Neural cell (in vitro differentiated cells): Measurements from ENCODE around the gene SETD4. TPM values are rescaled to one million over a fixed set of nuclear protein-coding genes. Genes with fewer than 3 reads are reported as not detected.
"Not testable (repeated sequence)": the region's sequence is repeated elsewhere in the genome, so short reads cannot be mapped to it uniquely, and the experiment has no call there.

Experiments
- H2AFZ ChIP-seq: fragments of 200-600, 300-800 bp; sonication (generic), shearing (Covaris generic); 2 replicates; pipeline ENCODE4 v1.6.0; 2014; ENCODE audit warnings: low read depth, mild to moderate bottlenecking, antibody characterized with exemption, low read length, moderate library complexity
- H3F3A ChIP-seq: fragments of 200-600 bp; shearing (Covaris generic); 2 replicates; pipeline ENCODE4 v1.6.1; 2016; ENCODE audit warnings: mild to moderate bottlenecking, moderate library complexity, mixed read lengths, antibody characterized with exemption, low read length; ENCODE audit not compliant: insufficient read depth, poor library complexity, severe bottlenecking
- H3K27ac ChIP-seq: fragments of 200-600, 300-800 bp; sonication (generic), shearing (Covaris generic); 2 replicates; pipeline ENCODE4 v1.5.1; 2014; ENCODE audit warnings: mild to moderate bottlenecking, low read length, moderate library complexity
- H3K27me3 ChIP-seq: fragments of 300-800, 200-600 bp; sonication (generic), shearing (Covaris generic); 2 replicates; pipeline ENCODE4 v1.6.0; 2014; ENCODE audit warnings: mild to moderate bottlenecking, low read depth, low read length, moderate library complexity; ENCODE audit not compliant: insufficient read depth
- H3K36me3 ChIP-seq: fragments of 300-800, 200-600 bp; sonication (generic), shearing (Covaris generic); 2 replicates; pipeline ENCODE4 v1.5.1; 2014; ENCODE audit warnings: mild to moderate bottlenecking, antibody characterized with exemption, low read length, moderate library complexity; ENCODE audit not compliant: insufficient read depth
- H3K4me2 ChIP-seq: fragments of 300-800, 200-600 bp; sonication (generic), shearing (Covaris generic); 2 replicates; pipeline ENCODE4 v1.6.0; 2014; ENCODE audit warnings: mild to moderate bottlenecking, low read length
- H3K4me3 ChIP-seq: fragments of 300-800, 200-600 bp; sonication (generic), shearing (Covaris generic); 2 replicates; pipeline ENCODE4 v1.5.1; 2014; ENCODE audit warnings: mild to moderate bottlenecking, low read length, moderate library complexity
- H3K79me2 ChIP-seq: fragments of 200-600 bp; shearing (Covaris generic); replicated peaks from 2 replicates; pipeline ENCODE4 v1.6.0; 2014; ENCODE audit warnings: mild to moderate bottlenecking, low read length, moderate library complexity; ENCODE audit not compliant: insufficient read depth
- H3K9ac ChIP-seq: fragments of 300-800, 200-600 bp; sonication (generic), shearing (Covaris generic); 2 replicates; pipeline ENCODE4 v1.6.1; 2016; ENCODE audit warnings: mild to moderate bottlenecking, low read length, mixed read lengths
- H3K9me2 ChIP-seq: fragments of 200-600 bp; shearing (Covaris generic); 2 replicates; pipeline ENCODE4 v1.6.1; 2016; ENCODE audit warnings: mild to moderate bottlenecking, low read length, mixed read lengths; ENCODE audit not compliant: insufficient read depth
- H3K9me3 ChIP-seq: fragments of 200-600, 300-800 bp; sonication (generic), shearing (Covaris generic); 2 replicates; pipeline ENCODE4 v1.6.1; 2016; ENCODE audit warnings: mild to moderate bottlenecking, mixed run types, low read length, moderate library complexity, mixed read lengths
- H4K20me1 ChIP-seq: fragments of 200-600 bp; shearing (Covaris generic); 2 replicates; pipeline ENCODE4 v1.6.1; 2016; ENCODE audit warnings: mild to moderate bottlenecking, mixed run types; ENCODE audit not compliant: insufficient read depth
- CTCF ChIP-seq: fragments of 450-650 bp; IDR thresholded peaks from 2 replicates; pipeline ENCODE4 v1.5.1; 2014; ENCODE audit warnings: antibody characterized with exemption, mild to moderate bottlenecking, moderate library complexity; ENCODE audit not compliant: poor library complexity, severe bottlenecking
- EP300 ChIP-seq: fragments of 450-650 bp; conservative IDR thresholded peaks from 2 replicates; pipeline ENCODE4 v1.6.1; 2014; ENCODE audit warnings: antibody characterized with exemption, mild to moderate bottlenecking, moderate library complexity; ENCODE audit not compliant: poor library complexity, severe bottlenecking
- EZH2 ChIP-seq: fragments of 200-600, 300-800 bp; shearing (Covaris generic), sonication (generic); IDR thresholded peaks from 2 replicates; pipeline ENCODE4 v1.6.1; 2014; ENCODE audit warnings: antibody characterized with exemption, low read length, borderline replicate concordance, mild to moderate bottlenecking; ENCODE audit not compliant: insufficient read depth, poor library complexity, severe bottlenecking
- MXI1 ChIP-seq: fragments of 450-650 bp; conservative IDR thresholded peaks from 2 replicates; pipeline ENCODE4 v1.6.1; 2014; ENCODE audit warnings: antibody characterized with exemption, mild to moderate bottlenecking; ENCODE audit not compliant: poor library complexity, severe bottlenecking
- POLR2AphosphoS5 ChIP-seq: IDR thresholded peaks from 2 replicates; pipeline ENCODE4 v1.6.1; 2012
- RAD21 ChIP-seq: fragments of 450-650 bp; conservative IDR thresholded peaks from 2 replicates; pipeline ENCODE4 v1.6.1; 2014; ENCODE audit warnings: antibody characterized with exemption, mild to moderate bottlenecking, moderate library complexity
- REST ChIP-seq: IDR thresholded peaks from 2 replicates; pipeline ENCODE4 v1.6.1; 2012; ENCODE audit warnings: borderline replicate concordance
- SMC3 ChIP-seq: fragments of 450-650 bp; conservative IDR thresholded peaks from 2 replicates; pipeline ENCODE4 v1.6.1; 2014; ENCODE audit warnings: antibody characterized with exemption, mild to moderate bottlenecking, moderate library complexity; ENCODE audit not compliant: poor library complexity
- TAF1 ChIP-seq: IDR thresholded peaks from 2 replicates; pipeline ENCODE4 v1.6.1; 2012; ENCODE audit warnings: low read depth
- polyA plus RNA-seq: library from polyadenylated mRNA; depleted of rRNA; stranded (reverse); fragments of >200 nt; gene quantifications from 2 replicates; pipeline ENCODE4 v1.2.3, GENCODE V29; 2014

SETD4 gene
- polyA plus RNA-seq, 1 donor from 2014 or later, result 64.4 TPM

GRCh38 chr21:36100971-36101641, 40.8 kb upstream of the SETD4 start:
- Histone ChIP-seq H3K27me3 (peaks cover 9% of the 10 kb centered on the region), H4K20me1 (no peaks in the 10 kb centered on the region), H3K27ac (no peak overlapping the region), H3K79me2 (no peaks in the 10 kb centered on the region), H3F3A (no peaks in the 10 kb centered on the region), H3K9ac (no peak overlapping the region), H3K9me2 (no peaks in the 10 kb centered on the region), H2AFZ (no peak overlapping the region), H3K4me3 (no peak overlapping the region), H3K4me2 (no peak overlapping the region), H3K9me3 (no peaks in the 10 kb centered on the region), H3K36me3 (no peaks in the 10 kb centered on the region)
- TF ChIP-seq MXI1 (no peak), POLR2AphosphoS5 (no peak), CTCF (no peak), SMC3 (no peak), TAF1 (no peak), RAD21 (no peak)

- H3F3A ChIP-seq, H3K27ac ChIP-seq, H3K9ac ChIP-seq, H4K20me1 ChIP-seq, H3K9me3 ChIP-seq, H3K79me2 ChIP-seq, H3K4me2 ChIP-seq, H3K4me3 ChIP-seq, H3K9me2 ChIP-seq, H3K36me3 ChIP-seq, H3K27me3 ChIP-seq, H2AFZ ChIP-seq: not testable (repeated sequence)
Observed at GRCh38 chr21:36099695-36100211, 39.4 kb upstream of the SETD4 start.

- Histone ChIP-seq H3K36me3 (no peaks in the 10 kb centered on the region), H2AFZ (no peak overlapping the region), H3F3A (no peaks in the 10 kb centered on the region), H3K27ac (no peak overlapping the region), H3K9ac (no peak overlapping the region), H3K79me2 (no peaks in the 10 kb centered on the region), H3K9me3 (no peaks in the 10 kb centered on the region), H3K4me2 (no peak overlapping the region), H3K9me2 (no peaks in the 10 kb centered on the region), H3K4me3 (no peak overlapping the region), H4K20me1 (no peaks in the 10 kb centered on the region), H3K27me3 (no peaks in the 10 kb centered on the region)
- TF ChIP-seq TAF1 (no peak), EZH2 (no peak), EP300 (no peak), POLR2AphosphoS5 (no peak), RAD21 (no peak), MXI1 (no peak), REST (no peak), SMC3 (no peak), CTCF (no peak)
Observed at GRCh38 chr21:36099000-36099399, 38.7 kb upstream of the SETD4 start.
